ENCODE results near the gene ABCC1. TPM values are rescaled to one million over a fixed set of nuclear protein-coding genes. Genes with fewer than 3 reads are reported as not detected.

ABCC1 gene
- polyA plus RNA-seq, 1 of the 3 experiments (the other 2 are of a cell fraction), result 23.7 TPM

DNA sequence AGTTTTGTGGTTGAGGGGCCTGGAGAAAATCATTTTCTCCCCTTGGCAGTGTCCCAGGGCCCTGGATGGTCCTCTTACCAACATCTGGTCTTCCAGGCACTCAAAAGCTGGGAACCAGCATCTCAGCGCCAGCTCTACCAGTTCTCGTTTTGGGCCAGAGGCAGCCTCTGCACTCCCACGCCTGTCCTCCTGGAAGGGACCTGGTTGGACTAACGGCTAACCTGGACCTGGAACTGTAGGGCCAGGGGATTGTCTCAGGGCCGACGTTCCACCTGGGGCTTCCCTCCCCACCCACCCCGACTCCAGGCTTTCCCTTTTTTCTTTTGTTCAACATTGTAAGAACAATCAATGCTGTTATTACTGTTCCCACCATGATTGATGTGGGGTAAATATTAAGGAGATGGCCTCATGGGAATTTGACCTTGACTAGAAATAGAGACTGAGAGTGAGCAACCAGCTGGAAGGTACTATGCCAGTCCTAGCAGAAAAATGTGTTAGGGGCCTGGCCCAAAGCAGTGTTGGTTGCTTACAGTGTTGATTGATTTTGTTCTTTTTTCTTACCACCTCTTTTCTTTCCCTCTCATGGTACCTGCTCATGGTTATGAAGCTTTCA is 192.5 kb downstream of the ABCC1 start:
- 83% methylated on average over 7 of the region's 7 CpGs for WGBS (ENCODE audit: low lambda C conversion rate)
- ChIA-PET CTCF (interaction anchor here (1.0 to 1.8 kb wide), 4 partner anchors 9 to 29 kb away, joined by 3 to 4 read pairs (median 4); no protein-coding TSS in a partner anchor), POLR2A (no interaction called here)
- no peak overlapping the region for H2AFZ ChIP-seq (ENCODE audit: low read depth)
- peaks cover 3% of the 10 kb centered on the region for H3F3A ChIP-seq (replicated peaks; ENCODE audit: insufficient read depth)
- H3K79me2 ChIP-seq (ENCODE audit: insufficient read depth), result no peaks in the 10 kb centered on the region
- H3K36me3 ChIP-seq (replicated peaks in 1 of 2; ENCODE audit: control insufficient read depth in 1 of 2, insufficient read depth in 2 of 2, low read length in 1 of 2), result peaks cover 29 to 32% of the 10 kb centered on the region in 2 experiments
- H3K9me3 ChIP-seq, result no peaks in the 10 kb centered on the region
- DNase-seq, result no peak
- no peak overlapping the region for H3K27ac ChIP-seq (ENCODE audit: low read depth in 2 of 2, low read length in 1 of 2)
- TF ChIP-seq TCF12 (IDR thresholded peaks at IDR 0.05) (no peak), EP300 (IDR thresholded peaks at IDR 0.05; ENCODE audit: borderline replicate concordance in 1 of 2, low read depth in 1 of 2, low read length in 1 of 2) (no peak), RXRA (IDR thresholded peaks at IDR 0.05; ENCODE audit: borderline replicate concordance, low read depth) (no peak), TAF1 (IDR thresholded peaks at IDR 0.05; ENCODE audit: borderline replicate concordance, low read depth, low read length) (no peak), NRF1 (IDR thresholded peaks at IDR 0.05; ENCODE audit: low read depth, low read length) (no peak), GABPA (IDR thresholded peaks at IDR 0.05; ENCODE audit: low read depth) (no peak), JUND (IDR thresholded peaks at IDR 0.05) (no peak), SMC3 (IDR thresholded peaks at IDR 0.05; ENCODE audit: low read depth, low read length) (no peak)
- TF ChIP-seq, protein P1, sequence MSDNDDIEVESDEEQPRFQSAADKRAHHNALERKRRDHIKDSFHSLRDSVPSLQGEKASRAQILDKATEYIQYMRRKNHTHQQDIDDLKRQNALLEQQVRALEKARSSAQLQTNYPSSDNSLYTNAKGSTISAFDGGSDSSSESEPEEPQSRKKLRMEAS (IDR thresholded peaks at IDR 0.05; ENCODE audit: low read depth), result no peak
- H3K4me3 ChIP-seq (ENCODE audit: low read depth in 2 of 2, low read length in 1 of 2), result no peak overlapping the region
- H3K4me1 ChIP-seq (ENCODE audit: control insufficient read depth in 1 of 2, insufficient read depth in 2 of 2, low read depth in 1 of 2, low read length in 1 of 2), result peaks cover 0 to 23% of the 10 kb centered on the region in 2 experiments; a peak in 1 of 4 replicates
- H4K20me1 ChIP-seq (ENCODE audit: insufficient read depth), result no peaks in the 10 kb centered on the region
- no peak overlapping the region for H3K9ac ChIP-seq
- no peaks in the 10 kb centered on the region for H3K9me2 ChIP-seq
- H3K27me3 ChIP-seq (ENCODE audit: insufficient read depth), result no peaks in the 10 kb centered on the region
- no peak overlapping the region for H3K4me2 ChIP-seq

DNA sequence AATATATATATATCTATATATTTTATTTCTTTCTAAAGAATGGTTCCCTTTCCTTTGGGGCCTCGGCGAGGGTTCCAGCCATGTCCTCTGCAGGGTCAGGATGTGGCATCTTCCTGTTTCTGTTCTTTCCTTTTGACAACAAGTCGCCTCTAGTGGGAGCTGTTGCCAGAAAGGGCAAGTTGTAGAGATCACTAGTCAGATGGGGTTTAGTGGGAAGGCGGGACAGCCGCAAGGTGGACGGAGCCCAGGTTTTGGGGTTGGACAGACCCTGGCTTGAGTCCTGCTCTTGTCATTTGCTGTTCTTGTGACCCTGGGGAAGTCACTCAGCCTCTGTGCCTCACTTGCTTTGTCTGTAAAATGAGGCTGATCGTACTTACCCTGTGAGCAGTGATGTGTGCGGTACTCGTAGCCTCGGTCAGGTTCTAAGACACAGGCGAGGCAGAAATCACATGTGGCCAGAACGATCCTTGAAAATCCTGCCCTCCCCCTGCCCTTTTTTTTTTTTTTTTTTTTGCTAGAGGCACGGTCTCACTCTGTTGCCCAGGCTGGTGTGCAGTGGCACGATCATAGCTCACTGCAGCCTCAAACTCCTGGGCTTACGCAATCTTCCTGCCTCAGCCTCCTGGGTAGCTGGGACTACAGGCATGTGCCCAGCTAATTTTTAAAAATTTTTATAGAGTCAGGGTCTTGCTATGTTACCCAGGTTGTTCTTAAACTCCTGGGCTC is 193.8 kb downstream of the ABCC1 start:
- Histone ChIP-seq H3K9ac (no peak overlapping the region), H3K4me3 (ENCODE audit: low read depth in 2 of 2, low read length in 1 of 2) (no peak overlapping the region), H4K20me1 (ENCODE audit: insufficient read depth) (no peaks in the 10 kb centered on the region), H3K9me3 (no peaks in the 10 kb centered on the region), H2AFZ (ENCODE audit: low read depth) (no peak overlapping the region), H3F3A (replicated peaks; ENCODE audit: insufficient read depth) (peaks cover 3% of the 10 kb centered on the region), H3K79me2 (ENCODE audit: insufficient read depth) (no peaks in the 10 kb centered on the region), H3K36me3 (replicated peaks in 1 of 2; ENCODE audit: control insufficient read depth in 1 of 2, insufficient read depth in 2 of 2, low read length in 1 of 2) (peaks cover 25 to 31% of the 10 kb centered on the region in 2 experiments), H3K9me2 (no peaks in the 10 kb centered on the region), H3K27ac (ENCODE audit: low read depth in 2 of 2, low read length in 1 of 2) (no peak overlapping the region), H3K4me2 (no peak overlapping the region), H3K27me3 (ENCODE audit: insufficient read depth) (no peaks in the 10 kb centered on the region), H3K4me1 (ENCODE audit: control insufficient read depth in 1 of 2, insufficient read depth in 2 of 2, low read depth in 1 of 2, low read length in 1 of 2) (peaks cover 0 to 24% of the 10 kb centered on the region in 2 experiments; a peak in 1 of 4 replicates)
- WGBS (ENCODE audit: low lambda C conversion rate), result 95% methylated on average over 15 of the region's 15 CpGs
- TF ChIP-seq RAD21 (IDR thresholded peaks at IDR 0.05; ENCODE audit: low read length), result no peak
- TF ChIP-seq, protein P2, sequence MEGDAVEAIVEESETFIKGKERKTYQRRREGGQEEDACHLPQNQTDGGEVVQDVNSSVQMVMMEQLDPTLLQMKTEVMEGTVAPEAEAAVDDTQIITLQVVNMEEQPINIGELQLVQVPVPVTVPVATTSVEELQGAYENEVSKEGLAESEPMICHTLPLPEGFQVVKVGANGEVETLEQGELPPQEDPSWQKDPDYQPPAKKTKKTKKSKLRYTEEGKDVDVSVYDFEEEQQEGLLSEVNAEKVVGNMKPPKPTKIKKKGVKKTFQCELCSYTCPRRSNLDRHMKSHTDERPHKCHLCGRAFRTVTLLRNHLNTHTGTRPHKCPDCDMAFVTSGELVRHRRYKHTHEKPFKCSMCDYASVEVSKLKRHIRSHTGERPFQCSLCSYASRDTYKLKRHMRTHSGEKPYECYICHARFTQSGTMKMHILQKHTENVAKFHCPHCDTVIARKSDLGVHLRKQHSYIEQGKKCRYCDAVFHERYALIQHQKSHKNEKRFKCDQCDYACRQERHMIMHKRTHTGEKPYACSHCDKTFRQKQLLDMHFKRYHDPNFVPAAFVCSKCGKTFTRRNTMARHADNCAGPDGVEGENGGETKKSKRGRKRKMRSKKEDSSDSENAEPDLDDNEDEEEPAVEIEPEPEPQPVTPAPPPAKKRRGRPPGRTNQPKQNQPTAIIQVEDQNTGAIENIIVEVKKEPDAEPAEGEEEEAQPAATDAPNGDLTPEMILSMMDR (IDR thresholded peaks at IDR 0.05), result peak; percentile 37; the same call in 1 of the 2 replicates
- CTCF ChIA-PET, result interaction anchor here (1.0 to 1.8 kb wide), 4 partner anchors 10 to 44 kb away, joined by 3 to 4 read pairs (median 4); no protein-coding TSS in a partner anchor
- POLR2A ChIA-PET, result interaction anchor here (0.7 kb wide), 1 partner anchor 273 kb away, joined by 4 read pairs; no protein-coding TSS in a partner anchor
- DNase-seq, result no peak

Measured in SK-N-SH (cell line).